C4-2B (cell line): ENCODE data around the gene CHCHD3.

Source experiments
- CTCF ChIP-seq: fragments of 450-650 bp; conservative IDR thresholded peaks from 2 replicates; pipeline ENCODE4 v1.5.1; 2017; ENCODE audit warnings: mild to moderate bottlenecking
- ZFX ChIP-seq: fragments of 450-650 bp; IDR thresholded peaks from 2 replicates; pipeline ENCODE4 v1.6.1; 2017

GRCh38 chr7:132977234-132977633 is 104.7 kb downstream of the CHCHD3 start:
- no peak for TF ChIP-seq CTCF
- TF ChIP-seq ZFX: no peak
